K562 (cell line): ENCODE results near the gene KLF1. TPM values are rescaled to one million over a fixed set of nuclear protein-coding genes. Genes with fewer than 3 reads are reported as not detected.
A peak's percentile ranks its signal among the peaks of the same experiment; 100 is the strongest.

ENCODE experiments used
- COPS2 ChIP-seq: fragments of 450-650 bp; conservative IDR thresholded peaks from 2 replicates; pipeline ENCODE4 v1.6.1; 2016; ENCODE audit warnings: mild to moderate bottlenecking, moderate library complexity
- DIDO1 ChIP-seq: fragments of 450-650 bp; IDR thresholded peaks from 2 replicates; pipeline ENCODE4 v1.6.1; 2016; ENCODE audit warnings: low read depth, missing biosample characterization, missing genetic modification characterization
- EGR1 ChIP-seq: fragments of 450-650 bp; conservative IDR thresholded peaks from 2 replicates; pipeline ENCODE4 v1.6.1; 2017; ENCODE audit warnings: mild to moderate bottlenecking
- EP300 ChIP-seq: IDR thresholded peaks from 2 replicates; pipeline ENCODE4 v1.6.1; 2012; ENCODE audit warnings: low read length, improper control_type of control experiment
- FOXK1 ChIP-seq: sonication (generic); formaldehyde crosslinking; IDR thresholded peaks from 2 replicates; pipeline ENCODE4 v1.8.0; 2022; ENCODE audit warnings: missing genetic modification reagents, mild to moderate bottlenecking, borderline replicate concordance
- HDAC3 ChIP-seq: fragments of 450-650 bp; IDR thresholded peaks from 2 replicates; pipeline ENCODE4 v1.6.1; 2018; ENCODE audit warnings: borderline replicate concordance, mild to moderate bottlenecking, moderate library complexity; ENCODE audit not compliant: partially characterized antibody
- HNRNPLL ChIP-seq: fragments of 200-400 bp; formaldehyde crosslinking; IDR thresholded peaks from 2 replicates; pipeline ENCODE4 v1.6.1; 2017; ENCODE audit warnings: low read length, low read depth, mild to moderate bottlenecking; ENCODE audit not compliant: poor library complexity, severe bottlenecking
- KHSRP ChIP-seq: fragments of 450-650 bp; IDR thresholded peaks from 2 replicates; pipeline ENCODE4 v1.6.1; 2017
- NEUROD1 ChIP-seq: fragments of 150-350 bp; IDR thresholded peaks from 2 replicates; pipeline ENCODE4 v1.6.1; 2014; ENCODE audit warnings: borderline replicate concordance, low read length, low read depth; ENCODE audit not compliant: partially characterized antibody
- OTX1 ChIP-seq: fragments of 450-650 bp; formaldehyde crosslinking; IDR thresholded peaks from 2 replicates; pipeline ENCODE4 v1.4.0; 2022; ENCODE audit warnings: mild to moderate bottlenecking
- POLR2A ChIP-seq: fragments of 450-650 bp; conservative IDR thresholded peaks from 2 replicates; pipeline ENCODE4 v1.6.1; 2016
- SMARCC2 ChIP-seq: fragments of 450-650 bp; IDR thresholded peaks from 2 replicates; pipeline ENCODE4 v1.6.1; 2017; ENCODE audit warnings: antibody characterized with exemption, moderate library complexity, mild to moderate bottlenecking, low read depth
- TCF3 ChIP-seq: sonication (generic); formaldehyde crosslinking; IDR thresholded peaks from 2 replicates; pipeline ENCODE4 v1.4.0; 2020; ENCODE audit warnings: mild to moderate bottlenecking, missing genetic modification reagents
- TGIF2 ChIP-seq: sonication (generic); formaldehyde crosslinking; IDR thresholded peaks from 2 replicates; pipeline ENCODE4 v1.8.1; 2022; ENCODE audit warnings: mild to moderate bottlenecking, missing genetic modification reagents, moderate library complexity
- ZBTB7A ChIP-seq: IDR thresholded peaks from 2 replicates; pipeline ENCODE4 v1.6.1; 2011; ENCODE audit warnings: low read depth, mild to moderate bottlenecking, low read length, moderate library complexity, borderline replicate concordance; ENCODE audit not compliant: control insufficient read depth
- ZNF165 ChIP-seq: fragments of 250-450 bp; sonication (Bioruptor Pico); IDR thresholded peaks from 2 replicates; pipeline ENCODE4 v1.4.0; 2020; ENCODE audit warnings: borderline replicate concordance
- ZNF3 ChIP-seq: fragments of 250-450 bp; sonication (Bioruptor Pico); IDR thresholded peaks from 2 replicates; pipeline ENCODE4 v1.5.0; 2021; ENCODE audit warnings: mild to moderate bottlenecking, moderate library complexity
- ZNF57 ChIP-seq: fragments of 450-650 bp; formaldehyde crosslinking; IDR thresholded peaks from 2 replicates; pipeline ENCODE4 v1.4.0; 2020; ENCODE audit warnings: mild to moderate bottlenecking, moderate library complexity
- ZNF695 ChIP-seq: fragments of 450-650 bp; formaldehyde crosslinking; IDR thresholded peaks from 2 replicates; pipeline ENCODE4 v1.4.0; 2020; ENCODE audit warnings: mild to moderate bottlenecking, moderate library complexity
- ZNF696 ChIP-seq: fragments of 250-450 bp; sonication (Bioruptor Pico); conservative IDR thresholded peaks from 2 replicates; pipeline ENCODE4 v1.4.0; 2020; ENCODE audit warnings: mild to moderate bottlenecking, moderate library complexity
- polyA plus RNA-seq, 8 experiments: library from polyadenylated mRNA; depleted of rRNA in 4 of 8; stranded (reverse) in 5 of 8; unstranded in 3 of 8; fragments of >200 nt; fragmentation: Nextera tagmentation in 2 of 8; fragmentation: Illumina TruSeq in 1 of 8; extraction: Ambion mirVana in 2 of 8; extraction: Trizol in 1 of 8; gene quantifications; 2 replicates each; pipeline versions ENCODE4 v1.2.1 to v1.2.3, GENCODE V29; 2011 to 2014; ENCODE audit warnings: inconsistent platforms in 1 of 8, missing spikeins in 1 of 8
- total RNA-seq, 7 experiments: library from RNA; depleted of rRNA in 6 of 7; stranded (reverse); fragments of >200 nt in 6 of 7; fragmentation: Illumina TruSeq in 2 of 7; extraction: Trizol in 2 of 7; gene quantifications; 2 replicates each; pipeline versions ENCODE4 v1.2.1 to v1.2.3, GENCODE V29; 2011 to 2021; ENCODE audit warnings: low replicate concordance in 1 of 7
- TF ChIP-seq, protein P1 (sequence below): sonication (generic); formaldehyde crosslinking; IDR thresholded peaks from 2 replicates; pipeline ENCODE4 v1.8.0; 2022; ENCODE audit warnings: mild to moderate bottlenecking, missing genetic modification reagents, borderline replicate concordance
- TF ChIP-seq, protein P2 (sequence below): fragments of 450-650 bp; IDR thresholded peaks from 2 replicates; pipeline ENCODE4 v1.6.1; 2017; ENCODE audit warnings: antibody characterized with exemption
- TF ChIP-seq, protein P3 (sequence below): fragments of 450-650 bp; IDR thresholded peaks from 2 replicates; pipeline ENCODE4 v1.6.1; 2016; ENCODE audit warnings: missing biosample characterization, missing genetic modification characterization
- TF ChIP-seq, protein P4 (sequence below): fragments of 250-450 bp; sonication (Bioruptor Pico); IDR thresholded peaks from 2 replicates; pipeline ENCODE4 v1.5.0; 2021

KLF1 gene
- total and polyA plus RNA-seq, 9 of the 15 experiments (the other 6 are each of a cell fraction or from before 2014, with no cell fraction given), result 8.4 to 163 (median 47.3) TPM

DNA sequence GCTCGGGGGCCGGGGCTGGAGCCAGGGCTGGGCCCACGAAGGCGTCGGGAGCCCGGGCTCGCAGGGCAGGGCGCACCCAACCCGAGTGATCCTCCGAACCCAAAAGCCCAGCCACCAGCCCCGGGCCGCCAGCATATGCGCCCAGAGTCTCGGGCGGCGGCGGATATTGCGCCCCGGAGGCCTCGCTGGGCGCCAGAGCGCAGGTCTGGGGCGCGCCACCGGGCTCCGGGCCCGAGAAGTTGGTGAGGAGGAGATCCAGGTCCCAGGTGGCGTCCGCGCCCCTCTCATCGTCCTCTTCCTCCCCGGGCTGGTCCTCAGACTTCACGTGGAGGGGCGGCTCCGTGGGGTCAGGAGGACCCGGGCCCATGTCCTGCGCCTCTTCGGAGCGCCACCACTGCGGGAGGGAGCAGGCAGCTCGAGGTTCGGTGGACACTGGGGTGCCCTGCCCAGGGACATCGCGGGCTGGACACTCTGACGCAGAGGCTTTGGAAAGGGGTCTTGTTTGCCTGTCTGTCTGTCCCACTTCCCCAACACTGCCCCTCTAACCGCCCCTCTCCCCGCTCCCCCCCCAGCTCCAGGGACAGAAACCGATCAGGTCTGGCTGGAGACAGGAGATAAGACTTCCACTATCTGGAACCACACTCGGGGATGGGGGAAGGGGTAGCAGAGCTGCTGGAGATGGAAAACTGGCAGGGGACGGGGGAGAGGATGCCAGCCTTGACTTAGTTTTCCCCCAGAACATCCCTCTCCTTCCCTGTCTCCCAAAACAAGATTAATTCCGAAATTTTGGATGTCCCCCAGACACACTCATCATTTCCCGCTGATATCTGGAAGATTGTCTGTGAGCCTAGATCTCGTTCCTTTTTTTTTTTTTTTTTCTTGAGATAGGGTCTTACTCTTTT is 1.0 kb downstream of the KLF1 start (continued):
- TF ChIP-seq TCF3 (CRISPR knock-in tag), result peak; percentile 91
- no peak for TF ChIP-seq ZNF696 (CRISPR knock-in tag)
- peak; percentile 72; the same call in 1 of the 2 replicates for TF ChIP-seq SMARCC2
- no peak for TF ChIP-seq ZNF695 (CRISPR knock-in tag)
- TF ChIP-seq ZNF57 (CRISPR knock-in tag), result no peak
- TF ChIP-seq ZBTB7A, result peak; percentile 90
- no peak for TF ChIP-seq TGIF2 (CRISPR knock-in tag)
- no peak; the same call in none of the 2 replicates for TF ChIP-seq POLR2A
- TF ChIP-seq, protein P1, sequence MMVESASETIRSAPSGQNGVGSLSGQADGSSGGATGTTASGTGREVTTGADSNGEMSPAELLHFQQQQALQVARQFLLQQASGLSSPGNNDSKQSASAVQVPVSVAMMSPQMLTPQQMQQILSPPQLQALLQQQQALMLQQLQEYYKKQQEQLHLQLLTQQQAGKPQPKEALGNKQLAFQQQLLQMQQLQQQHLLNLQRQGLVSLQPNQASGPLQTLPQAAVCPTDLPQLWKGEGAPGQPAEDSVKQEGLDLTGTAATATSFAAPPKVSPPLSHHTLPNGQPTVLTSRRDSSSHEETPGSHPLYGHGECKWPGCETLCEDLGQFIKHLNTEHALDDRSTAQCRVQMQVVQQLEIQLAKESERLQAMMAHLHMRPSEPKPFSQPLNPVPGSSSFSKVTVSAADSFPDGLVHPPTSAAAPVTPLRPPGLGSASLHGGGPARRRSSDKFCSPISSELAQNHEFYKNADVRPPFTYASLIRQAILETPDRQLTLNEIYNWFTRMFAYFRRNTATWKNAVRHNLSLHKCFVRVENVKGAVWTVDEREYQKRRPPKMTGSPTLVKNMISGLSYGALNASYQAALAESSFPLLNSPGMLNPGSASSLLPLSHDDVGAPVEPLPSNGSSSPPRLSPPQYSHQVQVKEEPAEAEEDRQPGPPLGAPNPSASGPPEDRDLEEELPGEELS (CRISPR knock-in tag), result no peak
- 0 out of 2 replicates have a peak, but pooled peaks have one; percentile 19 for TF ChIP-seq KHSRP
- TF ChIP-seq, protein P2, sequence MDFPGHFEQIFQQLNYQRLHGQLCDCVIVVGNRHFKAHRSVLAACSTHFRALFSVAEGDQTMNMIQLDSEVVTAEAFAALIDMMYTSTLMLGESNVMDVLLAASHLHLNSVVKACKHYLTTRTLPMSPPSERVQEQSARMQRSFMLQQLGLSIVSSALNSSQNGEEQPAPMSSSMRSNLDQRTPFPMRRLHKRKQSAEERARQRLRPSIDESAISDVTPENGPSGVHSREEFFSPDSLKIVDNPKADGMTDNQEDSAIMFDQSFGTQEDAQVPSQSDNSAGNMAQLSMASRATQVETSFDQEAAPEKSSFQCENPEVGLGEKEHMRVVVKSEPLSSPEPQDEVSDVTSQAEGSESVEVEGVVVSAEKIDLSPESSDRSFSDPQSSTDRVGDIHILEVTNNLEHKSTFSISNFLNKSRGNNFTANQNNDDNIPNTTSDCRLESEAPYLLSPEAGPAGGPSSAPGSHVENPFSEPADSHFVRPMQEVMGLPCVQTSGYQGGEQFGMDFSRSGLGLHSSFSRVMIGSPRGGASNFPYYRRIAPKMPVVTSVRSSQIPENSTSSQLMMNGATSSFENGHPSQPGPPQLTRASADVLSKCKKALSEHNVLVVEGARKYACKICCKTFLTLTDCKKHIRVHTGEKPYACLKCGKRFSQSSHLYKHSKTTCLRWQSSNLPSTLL, result no peak
- no peak for TF ChIP-seq ZNF165
- TF ChIP-seq FOXK1 (CRISPR knock-in tag), result no peak
- TF ChIP-seq HDAC3, result peak; percentile 74
- TF ChIP-seq NEUROD1, result peak; percentile 67
- no peak for TF ChIP-seq ZNF3 (CRISPR knock-in tag)
- TF ChIP-seq, protein P3, sequence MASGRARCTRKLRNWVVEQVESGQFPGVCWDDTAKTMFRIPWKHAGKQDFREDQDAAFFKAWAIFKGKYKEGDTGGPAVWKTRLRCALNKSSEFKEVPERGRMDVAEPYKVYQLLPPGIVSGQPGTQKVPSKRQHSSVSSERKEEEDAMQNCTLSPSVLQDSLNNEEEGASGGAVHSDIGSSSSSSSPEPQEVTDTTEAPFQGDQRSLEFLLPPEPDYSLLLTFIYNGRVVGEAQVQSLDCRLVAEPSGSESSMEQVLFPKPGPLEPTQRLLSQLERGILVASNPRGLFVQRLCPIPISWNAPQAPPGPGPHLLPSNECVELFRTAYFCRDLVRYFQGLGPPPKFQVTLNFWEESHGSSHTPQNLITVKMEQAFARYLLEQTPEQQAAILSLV (tag), result no peak
- no peak for TF ChIP-seq HNRNPLL
- no peak for TF ChIP-seq EGR1
- peak; percentile 89 for TF ChIP-seq EP300
- TF ChIP-seq COPS2, result no peak
- TF ChIP-seq OTX1 (CRISPR knock-in tag), result no peak
- TF ChIP-seq, protein P4, sequence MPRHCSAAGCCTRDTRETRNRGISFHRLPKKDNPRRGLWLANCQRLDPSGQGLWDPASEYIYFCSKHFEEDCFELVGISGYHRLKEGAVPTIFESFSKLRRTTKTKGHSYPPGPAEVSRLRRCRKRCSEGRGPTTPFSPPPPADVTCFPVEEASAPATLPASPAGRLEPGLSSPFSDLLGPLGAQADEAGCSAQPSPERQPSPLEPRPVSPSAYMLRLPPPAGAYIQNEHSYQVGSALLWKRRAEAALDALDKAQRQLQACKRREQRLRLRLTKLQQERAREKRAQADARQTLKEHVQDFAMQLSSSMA, result no peak
- no peak for TF ChIP-seq DIDO1 (tag)
